Mononuclear cell (primary cell): ENCODE measurements around the gene WDR38. TPM values are rescaled to one million over a fixed set of nuclear protein-coding genes. Genes with fewer than 3 reads are reported as not detected.

ENCODE experiments used
- H3K27me3 ChIP-seq: 2 replicates; pipeline ENCODE4 v1.6.0; 2011; ENCODE audit warnings: low read length, control low read depth; ENCODE audit not compliant: insufficient read depth
- H3K4me1 ChIP-seq: 2 replicates; pipeline ENCODE4 v1.5.1; 2011; ENCODE audit warnings: mild to moderate bottlenecking, low read length, control low read depth; ENCODE audit not compliant: insufficient read depth
- H3K4me3 ChIP-seq: 2 replicates; pipeline ENCODE4 v1.5.1; 2011; ENCODE audit warnings: mild to moderate bottlenecking, low read length, moderate library complexity
- H3K9me3 ChIP-seq: 2 replicates; pipeline ENCODE4 v1.5.1; 2011; ENCODE audit warnings: low read depth, mild to moderate bottlenecking, control low read depth, low read length
- total RNA-seq: library from RNA; depleted of rRNA; stranded (reverse); fragments of >200 nt; gene quantifications from one replicate; pipeline ENCODE4 v1.2.3, GENCODE V29; 2012

The WDR38 gene
- total RNA-seq, 1 donor = not detected

DNA sequence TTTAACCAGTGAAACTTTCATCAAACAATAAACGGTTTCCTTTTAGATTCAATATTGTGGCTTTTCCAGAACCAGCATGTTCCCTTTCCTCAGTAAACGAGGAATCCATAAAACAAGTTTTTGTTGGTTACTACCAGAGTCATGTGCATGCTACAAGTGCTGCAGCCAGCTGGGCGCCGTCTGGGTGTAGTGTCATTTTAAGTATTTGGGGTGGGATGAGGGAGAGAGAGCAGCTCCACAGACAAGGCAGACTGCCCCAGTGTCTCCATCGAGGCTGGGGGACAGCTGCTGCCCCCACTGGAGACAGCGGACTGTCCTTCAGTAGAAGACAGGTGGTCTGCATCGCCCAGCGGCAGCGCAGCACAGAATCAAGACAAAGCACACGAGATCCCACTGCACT lies 26.0 kb downstream of the WDR38 start:
- Histone ChIP-seq H3K4me3 (no peak overlapping the region), H3K27me3 (no peaks in the 10 kb centered on the region), H3K9me3 (no peaks in the 10 kb centered on the region), H3K4me1 (peaks cover 3% of the 10 kb centered on the region)

DNA sequence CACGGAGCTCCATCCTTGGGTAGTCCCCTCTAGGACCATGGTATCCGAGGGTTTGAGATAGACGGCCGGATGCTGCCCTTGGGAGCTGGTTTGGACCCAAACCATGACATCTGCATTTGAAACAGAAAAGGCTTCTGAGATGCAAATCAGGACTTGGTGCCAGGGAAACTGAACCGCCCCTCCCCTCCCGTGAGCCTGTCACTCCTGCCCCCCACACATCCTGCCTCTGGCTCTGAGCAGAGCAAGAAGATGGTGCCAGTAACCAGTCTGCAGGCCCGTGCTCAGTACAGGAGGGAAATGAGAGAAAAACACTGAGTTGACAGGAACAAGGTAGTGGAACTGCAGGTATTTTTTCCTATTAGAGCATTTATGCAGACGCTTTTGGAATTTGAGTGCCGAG lies 27.2 kb downstream of the WDR38 start:
- H3K27me3 ChIP-seq = no peaks in the 10 kb centered on the region
- H3K4me1 ChIP-seq = no peaks in the 10 kb centered on the region
- H3K9me3 ChIP-seq = no peaks in the 10 kb centered on the region
- H3K4me3 ChIP-seq = no peak overlapping the region

GRCh38 chr9:124881138-124881743 lies 28.0 kb downstream of the WDR38 start:
- H3K27me3 ChIP-seq = no peaks in the 10 kb centered on the region
- no peaks in the 10 kb centered on the region for H3K4me1 ChIP-seq
- H3K9me3 ChIP-seq = no peaks in the 10 kb centered on the region
- H3K4me3 ChIP-seq = no peak overlapping the region

DNA sequence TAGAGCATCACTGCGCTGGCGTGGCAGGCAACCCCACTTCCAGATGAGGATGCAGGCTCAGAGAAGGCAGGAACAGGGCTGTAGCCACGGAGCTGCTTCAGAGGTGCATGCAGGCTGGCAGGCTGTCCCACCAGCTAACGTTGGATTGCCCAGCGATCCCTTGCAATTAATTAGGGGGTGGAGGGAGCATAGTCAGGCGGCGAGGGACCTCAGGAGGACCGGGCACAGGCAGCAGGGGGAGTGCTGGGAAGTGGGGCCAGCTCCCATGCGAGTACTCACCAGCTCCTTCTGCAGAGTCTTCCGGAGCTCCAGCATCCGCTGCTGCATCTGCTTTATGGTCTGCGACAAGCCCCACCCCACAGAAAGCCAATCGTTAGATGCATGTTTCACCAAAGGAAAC lies 29.0 kb downstream of the WDR38 start:
- no peaks in the 10 kb centered on the region for H3K27me3 ChIP-seq
- no peaks in the 10 kb centered on the region for H3K4me1 ChIP-seq
- H3K4me3 ChIP-seq = no peak overlapping the region
- no peaks in the 10 kb centered on the region for H3K9me3 ChIP-seq

DNA sequence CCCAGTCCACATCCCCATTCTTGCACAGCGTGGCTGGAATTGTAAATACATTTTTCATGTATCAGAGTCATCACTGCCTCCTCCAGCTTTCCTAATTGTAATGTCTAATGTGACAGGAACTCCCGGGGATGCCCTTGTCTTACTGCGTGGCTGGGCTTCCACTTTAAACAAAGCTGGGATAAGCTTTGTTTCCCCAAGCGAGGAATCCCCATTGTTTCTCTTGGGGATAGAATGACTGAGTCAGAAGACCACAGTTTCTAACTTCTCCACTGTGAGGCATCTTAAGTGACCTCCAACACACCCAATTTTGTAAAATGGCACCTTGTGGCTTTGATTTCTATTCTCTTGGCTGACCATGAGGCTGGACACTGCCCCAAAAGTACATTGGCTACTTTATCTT lies 31.1 kb downstream of the WDR38 start:
- Histone ChIP-seq H3K4me1 (no peaks in the 10 kb centered on the region), H3K27me3 (no peaks in the 10 kb centered on the region), H3K4me3 (no peak overlapping the region), H3K9me3 (no peaks in the 10 kb centered on the region)

DNA sequence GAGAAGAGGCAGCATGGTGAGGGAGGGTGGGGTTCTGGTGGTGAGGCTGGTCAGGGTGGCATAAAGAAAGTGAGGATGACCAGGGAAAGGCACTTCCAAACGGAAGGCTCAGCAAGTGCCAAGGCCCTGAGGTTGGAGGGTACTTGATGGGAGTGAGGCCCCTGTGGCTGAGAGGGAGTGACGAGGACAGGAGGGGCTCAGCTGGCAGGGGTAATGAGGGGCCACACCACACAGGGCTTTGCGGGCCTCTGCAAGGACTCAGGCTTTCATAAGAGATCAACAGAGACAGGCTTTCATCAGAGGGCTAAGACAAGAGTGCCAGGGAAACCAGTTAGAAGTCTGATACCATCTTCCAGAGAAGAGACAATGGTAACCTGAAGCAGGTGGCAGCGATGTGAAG lies 32.3 kb downstream of the WDR38 start:
- Histone ChIP-seq H3K4me3 (no peak overlapping the region), H3K27me3 (no peaks in the 10 kb centered on the region), H3K9me3 (no peaks in the 10 kb centered on the region), H3K4me1 (no peaks in the 10 kb centered on the region)

- no peaks in the 10 kb centered on the region for H3K9me3 ChIP-seq
- H3K4me1 ChIP-seq = no peaks in the 10 kb centered on the region
- no peaks in the 10 kb centered on the region for H3K27me3 ChIP-seq
- no peak overlapping the region for H3K4me3 ChIP-seq
Observed at GRCh38 chr9:124886461-124886860, 33.2 kb downstream of the WDR38 start.

GRCh38 chr9:124886866-124887492 lies 33.7 kb downstream of the WDR38 start:
- H3K4me1 ChIP-seq = no peaks in the 10 kb centered on the region
- no peaks in the 10 kb centered on the region for H3K27me3 ChIP-seq
- no peak overlapping the region for H3K4me3 ChIP-seq
- no peaks in the 10 kb centered on the region for H3K9me3 ChIP-seq

- Histone ChIP-seq H3K4me1 (no peaks in the 10 kb centered on the region), H3K27me3 (no peaks in the 10 kb centered on the region), H3K4me3 (no peak overlapping the region), H3K9me3 (no peaks in the 10 kb centered on the region)
Observed at GRCh38 chr9:124887832-124888231, 34.6 kb downstream of the WDR38 start.

DNA sequence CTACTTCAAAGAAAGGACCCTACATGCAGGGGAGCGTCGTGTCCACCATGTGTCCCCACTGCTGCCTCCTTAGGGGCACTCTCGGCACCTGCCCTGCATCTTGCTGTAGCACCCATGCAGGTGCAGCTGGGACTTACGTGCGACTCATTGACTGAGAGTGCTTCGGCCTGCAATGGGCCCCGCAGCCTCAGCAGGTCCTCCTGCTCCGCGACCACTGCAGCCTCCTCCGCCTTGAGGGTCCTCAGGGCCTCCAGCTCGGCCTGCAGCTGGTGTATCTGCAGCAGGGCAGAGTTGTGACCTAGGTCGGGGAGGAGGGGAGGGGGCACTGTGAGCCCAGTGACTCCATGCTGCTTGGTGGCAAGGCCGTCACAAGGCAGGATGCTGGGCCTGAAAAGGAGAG lies 35.7 kb downstream of the WDR38 start:
- no peak overlapping the region for H3K4me3 ChIP-seq
- H3K9me3 ChIP-seq = no peaks in the 10 kb centered on the region
- H3K4me1 ChIP-seq = no peaks in the 10 kb centered on the region
- no peaks in the 10 kb centered on the region for H3K27me3 ChIP-seq

DNA sequence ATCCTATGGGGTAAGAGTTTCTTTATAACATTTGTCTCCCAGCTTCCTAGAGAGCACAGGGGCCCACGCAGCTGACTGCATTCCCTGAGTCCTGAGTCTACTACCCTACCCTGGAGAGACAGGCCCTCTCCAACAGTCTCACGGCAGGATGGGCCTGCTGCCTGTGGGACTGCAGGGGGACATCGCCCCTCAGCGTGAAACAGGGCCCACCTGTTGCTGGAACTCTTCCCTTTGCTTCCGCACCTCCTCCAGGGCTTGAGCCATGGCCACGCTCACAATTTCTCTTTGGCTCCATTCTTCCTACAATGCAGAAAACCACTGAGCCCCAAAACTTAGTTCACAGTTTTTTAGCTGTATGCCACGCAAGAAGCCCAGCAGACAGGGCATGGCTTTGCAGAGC lies 36.9 kb downstream of the WDR38 start:
- Histone ChIP-seq H3K4me1 (no peaks in the 10 kb centered on the region), H3K4me3 (no peak overlapping the region), H3K27me3 (no peaks in the 10 kb centered on the region)

DNA sequence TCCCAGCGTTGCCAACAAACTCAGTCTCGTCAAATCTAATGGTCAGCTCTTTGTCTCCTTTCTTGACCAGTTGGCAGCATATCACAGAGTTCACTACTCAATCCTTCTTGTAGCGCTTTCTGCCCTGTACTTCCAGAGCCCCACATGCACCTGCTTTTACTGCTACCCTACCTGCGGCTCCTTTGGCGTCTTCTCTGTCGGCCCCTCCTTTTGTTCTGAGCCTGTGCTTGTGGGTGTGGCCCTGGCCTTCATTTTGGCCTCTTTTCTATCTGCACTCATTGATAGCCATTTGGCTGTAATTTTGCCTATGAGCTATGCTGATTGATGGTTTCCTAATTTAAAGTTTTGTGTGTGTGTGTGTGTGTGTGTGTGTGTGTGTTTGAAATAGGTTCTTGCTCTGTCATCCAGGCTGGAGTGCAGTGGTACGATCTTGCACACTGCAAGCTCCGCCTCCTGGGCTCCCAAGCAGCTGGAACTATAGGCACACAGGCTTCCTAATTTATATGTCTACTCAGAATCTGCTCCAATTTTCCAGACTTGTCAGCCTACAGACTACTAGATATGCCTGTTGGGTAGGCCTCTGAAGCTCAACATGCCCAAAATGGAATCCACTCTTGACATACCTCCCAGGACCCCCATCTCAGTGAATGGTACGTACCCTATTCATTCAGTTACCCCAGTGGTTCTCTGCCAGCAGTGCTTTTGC lies 40.9 kb downstream of the WDR38 start:
- Histone ChIP-seq H3K27me3 (no peaks in the 10 kb centered on the region), H3K4me1 (no peaks in the 10 kb centered on the region), H3K4me3 (no peak overlapping the region), H3K9me3 (no peaks in the 10 kb centered on the region)

More for the DNA sequence above, 36.9 kb downstream of the WDR38 start:
- no peaks in the 10 kb centered on the region for H3K9me3 ChIP-seq

GRCh38 chr9:124894741-124895170 lies 41.5 kb downstream of the WDR38 start:
- Histone ChIP-seq H3K9me3 (no peaks in the 10 kb centered on the region), H3K4me1 (no peaks in the 10 kb centered on the region), H3K27me3 (no peaks in the 10 kb centered on the region), H3K4me3 (no peak overlapping the region)

GRCh38 chr9:124897570-124898460 lies 44.6 kb downstream of the WDR38 start:
- no peaks in the 10 kb centered on the region for H3K27me3 ChIP-seq

DNA sequence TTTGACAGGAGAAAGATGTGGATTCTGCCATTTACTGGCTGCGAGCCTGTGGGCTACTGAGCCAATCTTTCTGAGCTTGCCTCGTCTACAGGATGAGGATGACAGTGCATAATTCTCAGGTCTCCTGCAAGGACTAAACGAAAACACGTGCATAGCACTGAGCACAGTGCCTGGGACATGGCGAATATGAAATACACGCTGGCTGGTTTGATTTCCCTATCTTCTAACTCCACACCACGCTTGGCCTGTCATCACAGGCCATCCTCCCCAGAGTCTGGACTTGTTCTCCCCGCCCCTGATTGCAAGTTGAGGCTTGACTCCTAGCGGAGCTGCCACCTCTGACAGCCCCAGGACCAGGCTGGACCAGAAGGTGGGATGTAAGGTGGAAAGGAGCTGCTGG lies 46.6 kb downstream of the WDR38 start:
- Histone ChIP-seq H3K4me3 (no peak overlapping the region), H3K9me3 (no peaks in the 10 kb centered on the region), H3K27me3 (no peaks in the 10 kb centered on the region), H3K4me1 (no peaks in the 10 kb centered on the region)

More at GRCh38 chr9:124897570-124898460, 44.6 kb downstream of the WDR38 start:
- Histone ChIP-seq H3K4me3 (no peak overlapping the region), H3K4me1 (no peaks in the 10 kb centered on the region), H3K9me3 (no peaks in the 10 kb centered on the region)
